ENCODE results near the gene ECI1. TPM values are rescaled to one million over a fixed set of nuclear protein-coding genes. Genes with fewer than 3 reads are reported as not detected.

Gene ECI1
- total and polyA plus RNA-seq, 2 of the 4 experiments (the other 2 are of a cell fraction), result 20.3 to 30.1 TPM

- H3K4me3 ChIP-seq (ENCODE audit: insufficient read depth, low read depth, low read length), result no peak overlapping the region
- no peak for TF ChIP-seq RFX5 (IDR thresholded peaks at IDR 0.05; ENCODE audit: low read depth, low read length)
- no peak for TF ChIP-seq MAZ (IDR thresholded peaks at IDR 0.05; ENCODE audit: borderline replicate concordance, low read depth, low read length)
- peaks cover 23% of the 10 kb centered on the region; the same call in 1 of the 2 replicates for H3K36me3 ChIP-seq (ENCODE audit: control insufficient read depth, insufficient read depth, low read length)
- peaks cover 15% of the 10 kb centered on the region; the same call in 1 of the 2 replicates for H3K9me1 ChIP-seq (ENCODE audit: insufficient read depth, low read length)
- peak overlapping the region; percentile 37; the same call in 1 of the 2 replicates for H2AK5ac ChIP-seq (ENCODE audit: low read depth, low read length)
- WGBS, 2 experiments (ENCODE audit: extremely low coverage in 2 of 2, insufficient read length in 1 of 2), result 30% methylated on average over 2 of the region's 9 CpGs; no CpG with 5 or more reads in 1 of the 2 experiments
- peak overlapping the region; percentile 50 for H3K4me2 ChIP-seq (ENCODE audit: low read depth, low read length)
- no peak overlapping the region for H2BK120ac ChIP-seq (ENCODE audit: low read depth, low read length)
- no TSS peak for BruUV-seq (replicated peaks)
- DNase-seq, result no peak
- peaks cover 2 to 45% of the 10 kb centered on the region in 2 experiments; a peak in 3 of 4 replicates for H3K79me1 ChIP-seq (ENCODE audit: low read depth in 1 of 2, low read length in 2 of 2)
- CTCF ChIA-PET, result interaction anchor here (1.4 kb wide), 1 partner anchor 11 kb away, joined by 4 read pairs; no protein-coding TSS in a partner anchor
- no peak overlapping the region for H4K8ac ChIP-seq (ENCODE audit: low read depth in 2 of 2, low read length in 2 of 2)
- H3K9ac ChIP-seq (ENCODE audit: low read depth, low read length), result no peak overlapping the region
- H3K18ac ChIP-seq (ENCODE audit: low read depth, low read length), result no peak overlapping the region
- H2BK15ac ChIP-seq (ENCODE audit: low read depth, low read length), result no peak overlapping the region
- in situ Hi-C loops (cut with MboI; ENCODE audit: low sequenced_read_pairs) (no loop called here), intact Hi-C loops (cut with micrococcal nuclease) (no loop called here), dilution Hi-C loops (cut with HindIII; ENCODE audit: low sequenced_read_pairs, unreplicated experiment) (no loop called here)
- no peaks in the 10 kb centered on the region for H3K27me3 ChIP-seq (ENCODE audit: control insufficient read depth, insufficient read depth, low read length)
- H3K4me1 ChIP-seq (ENCODE audit: control insufficient read depth, insufficient read depth, low read length), result peaks cover 12% of the 10 kb centered on the region
- no peak overlapping the region for H4K91ac ChIP-seq (ENCODE audit: insufficient read depth, low read depth, low read length)
- no peak overlapping the region for H2AFZ ChIP-seq (replicated peaks; ENCODE audit: low read length, poor library complexity)
- no peak for ATAC-seq (ENCODE audit: low read depth)
- H3K23ac ChIP-seq (ENCODE audit: low read depth, low read length), result 0 out of 2 replicates have a peak overlapping the region, but pooled peaks have one; percentile 3
- peak overlapping the region; percentile 30 for H2BK5ac ChIP-seq (ENCODE audit: low read depth, low read length, poor library complexity, severe bottlenecking)
- POLR2A ChIA-PET (ENCODE audit: unreplicated experiment), result interaction anchor here (0.8 kb wide), 1 partner anchor 12 kb away, joined by 10 read pairs; no protein-coding TSS in a partner anchor
- no peak overlapping the region for H2BK20ac ChIP-seq (ENCODE audit: low read depth, low read length)
- H3K9me3 ChIP-seq (ENCODE audit: control insufficient read depth, insufficient read depth, low read length), result no peaks in the 10 kb centered on the region
- H2AK9ac ChIP-seq (replicated peaks; ENCODE audit: low read depth, low read length, poor library complexity), result peak overlapping the region; percentile 82
- no peak overlapping the region for H3K56ac ChIP-seq (ENCODE audit: extremely low read depth, insufficient read depth, low read length)
- no peak overlapping the region for H4K5ac ChIP-seq (ENCODE audit: low read depth, low read length)
- H3K4ac ChIP-seq (ENCODE audit: low read depth, low read length), result peak overlapping the region; percentile 19; the same call in 1 of the 2 replicates
- no peak overlapping the region for H3K14ac ChIP-seq (replicated peaks; ENCODE audit: low read depth, low read length)
- no peak overlapping the region for H3K27ac ChIP-seq (ENCODE audit: insufficient read depth, low read length)
- peaks cover 24% of the 10 kb centered on the region for H4K20me1 ChIP-seq (ENCODE audit: insufficient read depth, low read length)
Measured at GRCh38 chr16:2226245-2226793, 25.1 kb downstream of the ECI1 start.

Data from IMR-90 (cell line).